ENCODE results near the gene HNRNPM.
A peak's percentile ranks its signal among the peaks of the same experiment; 100 is the strongest.
"Not testable (repeated sequence)": the region's sequence is repeated elsewhere in the genome, so short reads cannot be mapped to it uniquely, and the experiment has no call there.

HNRNPM gene

GRCh38 chr19:8429044-8429443, 15.7 kb upstream of the HNRNPM start:
- H3K4me3 ChIP-seq (ENCODE audit: low read length): no peak overlapping the region
- DNase-seq (ENCODE audit: low read depth): no peak
- TF ChIP-seq, protein P1, sequence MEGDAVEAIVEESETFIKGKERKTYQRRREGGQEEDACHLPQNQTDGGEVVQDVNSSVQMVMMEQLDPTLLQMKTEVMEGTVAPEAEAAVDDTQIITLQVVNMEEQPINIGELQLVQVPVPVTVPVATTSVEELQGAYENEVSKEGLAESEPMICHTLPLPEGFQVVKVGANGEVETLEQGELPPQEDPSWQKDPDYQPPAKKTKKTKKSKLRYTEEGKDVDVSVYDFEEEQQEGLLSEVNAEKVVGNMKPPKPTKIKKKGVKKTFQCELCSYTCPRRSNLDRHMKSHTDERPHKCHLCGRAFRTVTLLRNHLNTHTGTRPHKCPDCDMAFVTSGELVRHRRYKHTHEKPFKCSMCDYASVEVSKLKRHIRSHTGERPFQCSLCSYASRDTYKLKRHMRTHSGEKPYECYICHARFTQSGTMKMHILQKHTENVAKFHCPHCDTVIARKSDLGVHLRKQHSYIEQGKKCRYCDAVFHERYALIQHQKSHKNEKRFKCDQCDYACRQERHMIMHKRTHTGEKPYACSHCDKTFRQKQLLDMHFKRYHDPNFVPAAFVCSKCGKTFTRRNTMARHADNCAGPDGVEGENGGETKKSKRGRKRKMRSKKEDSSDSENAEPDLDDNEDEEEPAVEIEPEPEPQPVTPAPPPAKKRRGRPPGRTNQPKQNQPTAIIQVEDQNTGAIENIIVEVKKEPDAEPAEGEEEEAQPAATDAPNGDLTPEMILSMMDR (conservative IDR thresholded peaks at IDR 0.05; ENCODE audit: low read depth, low read length): no peak

GRCh38 chr19:8429826-8430225, 14.9 kb upstream of the HNRNPM start:
- TF ChIP-seq, protein P1 (conservative IDR thresholded peaks at IDR 0.05; ENCODE audit: low read depth, low read length): no peak
- H3K4me3 ChIP-seq (ENCODE audit: low read length): no peak overlapping the region
- no peak for DNase-seq (ENCODE audit: low read depth)

GRCh38 chr19:8430650-8431049, 14.1 kb upstream of the HNRNPM start:
- no peak overlapping the region for H3K4me3 ChIP-seq (ENCODE audit: low read length)
- no peak for DNase-seq (ENCODE audit: low read depth)
- TF ChIP-seq, protein P1 (conservative IDR thresholded peaks at IDR 0.05; ENCODE audit: low read depth, low read length): no peak

GRCh38 chr19:8438236-8438635, 6.5 kb upstream of the HNRNPM start:
- DNase-seq (ENCODE audit: low read depth): no peak
- H3K4me3 ChIP-seq (ENCODE audit: low read length): no peak overlapping the region
- TF ChIP-seq, protein P1 (conservative IDR thresholded peaks at IDR 0.05; ENCODE audit: low read depth, low read length): no peak

GRCh38 chr19:8441725-8442544, 2.8 kb upstream of the HNRNPM start:
- H3K4me3 ChIP-seq (ENCODE audit: low read length): no peak overlapping the region
- TF ChIP-seq, protein P1 (conservative IDR thresholded peaks at IDR 0.05; ENCODE audit: low read depth, low read length): no peak
- no peak for DNase-seq (ENCODE audit: low read depth)

DNA sequence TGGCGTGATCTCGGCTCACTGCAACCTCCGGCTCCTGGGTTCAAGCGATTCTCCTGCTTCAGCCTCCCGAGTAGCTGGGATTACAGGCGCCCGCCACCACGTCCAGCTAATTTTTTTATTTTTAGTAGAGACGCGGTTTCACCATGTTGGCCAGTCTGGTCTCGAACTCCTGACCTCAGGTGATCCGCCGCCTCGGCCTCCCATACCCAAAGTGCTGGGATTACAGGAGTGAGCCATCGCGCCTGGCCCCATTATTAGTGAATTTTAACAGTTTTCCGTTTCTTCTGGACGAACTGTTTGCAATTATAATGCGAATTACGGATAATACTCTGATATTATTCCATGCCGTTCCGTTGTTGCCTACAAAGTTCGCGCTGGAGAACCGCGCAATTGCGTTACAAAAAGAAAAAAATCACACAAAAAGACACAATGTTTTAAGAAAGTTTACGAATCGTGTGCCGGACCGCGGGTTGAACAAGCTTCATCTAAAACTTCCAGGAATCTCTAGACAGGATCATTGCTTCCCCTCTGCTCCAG, 567 bp upstream of the HNRNPM start:
- not testable (repeated sequence) for DNase-seq (ENCODE audit: low read depth)
- H3K4me3 ChIP-seq (ENCODE audit: low read length): peak overlapping the region; percentile 68

GRCh38 chr19:8445488-8446001, 770 bp downstream of the HNRNPM start:
- no peak for DNase-seq (ENCODE audit: low read depth)
- H3K4me3 ChIP-seq (ENCODE audit: low read length): peak overlapping the region; percentile 85
- TF ChIP-seq, protein P1 (conservative IDR thresholded peaks at IDR 0.05; ENCODE audit: low read depth, low read length): no peak

Data from retinal pigment epithelial cell (primary cell).